ENCODE data around the gene FAM124A. TPM values are rescaled to one million over a fixed set of nuclear protein-coding genes. Genes with fewer than 3 reads are reported as not detected.

Gene FAM124A
- total RNA-seq, 1 donor from 2014 or later = 14.9 TPM

GRCh38 chr13:51323824-51324511, 101.8 kb downstream of the FAM124A start:
- DNase-seq (no peak), ATAC-seq (no peak)
- intact Hi-C loops (cut with micrococcal nuclease) = no loop called here

- DNase-seq = no peak
- intact Hi-C loops (cut with micrococcal nuclease) = no loop called here
- no peak for ATAC-seq
These were observed 102.7 kb downstream of the FAM124A start for GRCh38 chr13:51324714-51325420.

GRCh38 chr13:51325837-51326236, 103.6 kb downstream of the FAM124A start:
- DNase-seq (no peak), ATAC-seq (no peak)
- intact Hi-C loops (cut with micrococcal nuclease) = no loop called here

GRCh38 chr13:51326777-51327176, 104.6 kb downstream of the FAM124A start:
- intact Hi-C loops (cut with micrococcal nuclease) = no loop called here
- DNase-seq (no peak), ATAC-seq (no peak)

GRCh38 chr13:51327961-51328360, 105.8 kb downstream of the FAM124A start:
- intact Hi-C loops (cut with micrococcal nuclease) = no loop called here
- no peak for ATAC-seq
- DNase-seq = no peak

- intact Hi-C loops (cut with micrococcal nuclease) = no loop called here
- DNase-seq = no peak
- ATAC-seq = no peak
These were observed 106.3 kb downstream of the FAM124A start for GRCh38 chr13:51328488-51328887.

- intact Hi-C loops (cut with micrococcal nuclease) = no loop called here
- no peak for DNase-seq
- ATAC-seq = no peak
These were observed 107.4 kb downstream of the FAM124A start for GRCh38 chr13:51329606-51330005.

- ATAC-seq = no peak
- intact Hi-C loops (cut with micrococcal nuclease) = no loop called here
These were observed 108.6 kb downstream of the FAM124A start for GRCh38 chr13:51330791-51331190.

GRCh38 chr13:51331354-51331861, 109.2 kb downstream of the FAM124A start:
- no peak for DNase-seq
- intact Hi-C loops (cut with micrococcal nuclease) = no loop called here
- ATAC-seq = no peak

More at GRCh38 chr13:51330791-51331190, 108.6 kb downstream of the FAM124A start:
- DNase-seq = no peak

- no peak for ATAC-seq
- intact Hi-C loops (cut with micrococcal nuclease) = no loop called here
These were observed 110.6 kb downstream of the FAM124A start for GRCh38 chr13:51332566-51333361.

GRCh38 chr13:51333421-51333820, 111.2 kb downstream of the FAM124A start:
- DNase-seq (no peak), ATAC-seq (no peak)
- intact Hi-C loops (cut with micrococcal nuclease) = no loop called here

More at GRCh38 chr13:51332566-51333361, 110.6 kb downstream of the FAM124A start:
- no peak for DNase-seq

- ATAC-seq = no peak
- intact Hi-C loops (cut with micrococcal nuclease) = no loop called here
These were observed 111.6 kb downstream of the FAM124A start for GRCh38 chr13:51333826-51334225.

More at GRCh38 chr13:51333826-51334225, 111.6 kb downstream of the FAM124A start:
- no peak for DNase-seq

Other genes with a start within 250 kb of the FAM124A start
- gene C13orf42, start 111.1 kb upstream of the FAM124A start, total RNA-seq = not detected
- gene SERPINE3, start 117.3 kb downstream of the FAM124A start, total RNA-seq = not detected
- 23.5 TPM for gene INTS6, start 230.6 kb downstream of the FAM124A start, total RNA-seq